ENCODE results near the gene HINFP. TPM values are rescaled to one million over a fixed set of nuclear protein-coding genes. Genes with fewer than 3 reads are reported as not detected.

The HINFP gene
- total RNA-seq, 4 donors from 2014 or later, result 21.9 to 36.1 (median 27.0) TPM

GRCh38 chr11:119115484-119116234, 5.7 kb upstream of the HINFP start:
- Histone ChIP-seq H3K4me3 (peak overlapping the region in 2 of 4 donors; percentile 10 to 24), H3K27me3 (no peaks in the 10 kb centered on the region), H3K4me1 (peaks cover 0 to 6% (median 2%) of the 10 kb centered on the region in 4 donors), H3K27ac (peak overlapping the region in 3 of 4 donors; percentile 47 to 60 (median 58)), H3K9me3 (no peaks in the 10 kb centered on the region), H3K36me3 (peaks cover 2 to 72% (median 13%) of the 10 kb centered on the region in 3 donors)
- TF ChIP-seq, protein P1, sequence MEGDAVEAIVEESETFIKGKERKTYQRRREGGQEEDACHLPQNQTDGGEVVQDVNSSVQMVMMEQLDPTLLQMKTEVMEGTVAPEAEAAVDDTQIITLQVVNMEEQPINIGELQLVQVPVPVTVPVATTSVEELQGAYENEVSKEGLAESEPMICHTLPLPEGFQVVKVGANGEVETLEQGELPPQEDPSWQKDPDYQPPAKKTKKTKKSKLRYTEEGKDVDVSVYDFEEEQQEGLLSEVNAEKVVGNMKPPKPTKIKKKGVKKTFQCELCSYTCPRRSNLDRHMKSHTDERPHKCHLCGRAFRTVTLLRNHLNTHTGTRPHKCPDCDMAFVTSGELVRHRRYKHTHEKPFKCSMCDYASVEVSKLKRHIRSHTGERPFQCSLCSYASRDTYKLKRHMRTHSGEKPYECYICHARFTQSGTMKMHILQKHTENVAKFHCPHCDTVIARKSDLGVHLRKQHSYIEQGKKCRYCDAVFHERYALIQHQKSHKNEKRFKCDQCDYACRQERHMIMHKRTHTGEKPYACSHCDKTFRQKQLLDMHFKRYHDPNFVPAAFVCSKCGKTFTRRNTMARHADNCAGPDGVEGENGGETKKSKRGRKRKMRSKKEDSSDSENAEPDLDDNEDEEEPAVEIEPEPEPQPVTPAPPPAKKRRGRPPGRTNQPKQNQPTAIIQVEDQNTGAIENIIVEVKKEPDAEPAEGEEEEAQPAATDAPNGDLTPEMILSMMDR (IDR thresholded peaks at IDR 0.05), result no peak
- TF ChIP-seq POLR2A (IDR thresholded peaks at IDR 0.05), result no peak
- TF ChIP-seq EP300 (IDR thresholded peaks at IDR 0.05), result no peak
- 59 to 60% methylated on average over 24 of the region's 24 CpGs for WGBS, 2 donors
- peak in 1 of 2 donors; percentile 28 for DNase-seq (ENCODE audit: low spot score in 2 of 2)

GRCh38 chr11:119116235-119116594, 5.2 kb upstream of the HINFP start:
- Histone ChIP-seq H3K36me3 (peaks cover 2 to 66% (median 7%) of the 10 kb centered on the region in 3 donors), H3K4me1 (peaks cover 0 to 8% (median 3%) of the 10 kb centered on the region in 4 donors), H3K4me3 (peak overlapping the region in 1 of 4 donors; percentile 24), H3K27me3 (no peaks in the 10 kb centered on the region), H3K27ac (peak overlapping the region in 3 of 4 donors; percentile 47 to 60 (median 58)), H3K9me3 (no peaks in the 10 kb centered on the region)
- WGBS, 2 donors, result 82 to 85% methylated on average over 10 of the region's 10 CpGs
- TF ChIP-seq POLR2A (IDR thresholded peaks at IDR 0.05), result no peak
- no peak for TF ChIP-seq EP300 (IDR thresholded peaks at IDR 0.05)
- TF ChIP-seq, protein P1 (IDR thresholded peaks at IDR 0.05), result no peak
- DNase-seq (ENCODE audit: low spot score in 2 of 2), result no peak

GRCh38 chr11:119116601-119117000, 4.8 kb upstream of the HINFP start:
- H3K36me3 ChIP-seq, result peaks cover 2 to 63% (median 4%) of the 10 kb centered on the region in 3 donors
- peaks cover 0 to 8% (median 3%) of the 10 kb centered on the region in 4 donors for H3K4me1 ChIP-seq
- H3K27ac ChIP-seq, result peak overlapping the region in 2 of 4 donors; percentile 58 to 60
- 64 to 69% methylated on average over 5 of the region's 5 CpGs for WGBS, 2 donors
- no peak for DNase-seq (ENCODE audit: low spot score in 2 of 2)
- H3K4me3 ChIP-seq, result no peak overlapping the region
- H3K27me3 ChIP-seq, result no peaks in the 10 kb centered on the region
- TF ChIP-seq EP300 (IDR thresholded peaks at IDR 0.05) (no peak), POLR2A (IDR thresholded peaks at IDR 0.05) (no peak)
- TF ChIP-seq, protein P1 (IDR thresholded peaks at IDR 0.05), result no peak
- no peaks in the 10 kb centered on the region for H3K9me3 ChIP-seq

GRCh38 chr11:119117004-119117706, 4.2 kb upstream of the HINFP start:
- Histone ChIP-seq H3K27me3 (no peaks in the 10 kb centered on the region), H3K4me3 (no peak overlapping the region), H3K36me3 (peaks cover 2 to 57% (median 4%) of the 10 kb centered on the region in 3 donors), H3K4me1 (peaks cover 0 to 12% (median 5%) of the 10 kb centered on the region in 4 donors), H3K9me3 (no peaks in the 10 kb centered on the region), H3K27ac (no peak overlapping the region)
- no peak for DNase-seq (ENCODE audit: low spot score in 2 of 2)
- TF ChIP-seq, protein P1 (IDR thresholded peaks at IDR 0.05), result no peak
- no peak for TF ChIP-seq EP300 (IDR thresholded peaks at IDR 0.05)
- no peak for TF ChIP-seq POLR2A (IDR thresholded peaks at IDR 0.05)
- 87 to 91% methylated on average over 3 of the region's 3 CpGs for WGBS, 2 donors

DNA sequence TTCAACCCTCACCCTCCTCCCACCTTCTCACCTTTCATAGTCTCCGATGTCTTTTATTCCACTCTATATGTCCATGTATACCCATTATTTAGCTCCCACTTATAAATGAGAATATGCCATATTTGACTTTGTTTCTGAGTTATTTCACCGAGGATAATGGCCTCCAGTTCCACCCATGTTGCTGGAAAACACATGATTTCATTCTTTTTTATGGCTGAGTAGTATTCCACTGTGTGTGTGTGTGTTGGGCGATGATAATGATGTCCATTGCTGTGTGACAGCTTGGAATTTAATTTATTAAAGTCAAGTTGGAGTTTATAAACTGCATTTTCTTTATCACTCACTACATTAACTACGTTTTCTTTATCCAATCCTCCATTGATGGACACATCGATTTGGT, 3.2 kb upstream of the HINFP start:
- peaks cover 0 to 23% (median 11%) of the 10 kb centered on the region in 4 donors for H3K4me1 ChIP-seq
- no peak overlapping the region for H3K4me3 ChIP-seq
- H3K9me3 ChIP-seq, result no peaks in the 10 kb centered on the region
- peaks cover 2 to 46% (median 4%) of the 10 kb centered on the region in 3 donors for H3K36me3 ChIP-seq
- TF ChIP-seq POLR2A (IDR thresholded peaks at IDR 0.05) (no peak), EP300 (IDR thresholded peaks at IDR 0.05) (no peak)
- TF ChIP-seq, protein P1 (IDR thresholded peaks at IDR 0.05), result no peak
- H3K27ac ChIP-seq, result no peak overlapping the region
- no peaks in the 10 kb centered on the region for H3K27me3 ChIP-seq
- DNase-seq (ENCODE audit: low spot score in 2 of 2), result no peak
- WGBS, 2 donors, result 96 to 98% methylated on average over 5 of the region's 5 CpGs

Data from tibial nerve (tissue), 4 donors.